ENCODE measurements around the gene RHBDL2. TPM values are rescaled to one million over a fixed set of nuclear protein-coding genes. Genes with fewer than 3 reads are reported as not detected.

RHBDL2 gene
- total and polyA plus RNA-seq, 9 of the 15 experiments (the other 6 are each of a cell fraction or from before 2014, with no cell fraction given), result not detected

DNA sequence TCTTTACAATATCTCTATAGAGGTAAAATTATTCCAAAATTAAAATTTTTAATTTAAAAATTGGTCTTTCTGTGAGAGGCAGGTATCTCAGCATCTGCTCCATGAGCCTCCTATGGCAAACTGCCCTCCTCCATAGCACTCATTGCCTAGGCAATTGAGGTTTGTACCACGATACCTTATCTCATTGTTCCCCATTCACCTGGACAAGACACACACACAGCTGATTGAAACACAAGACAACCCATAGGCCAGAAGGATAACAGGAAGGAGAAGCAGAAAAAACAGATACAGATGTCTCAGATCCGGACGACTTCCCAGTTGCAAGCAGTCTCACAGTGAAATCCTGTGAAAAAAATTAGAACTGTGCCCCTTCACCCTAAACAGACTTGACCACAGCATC is 24.3 kb downstream of the RHBDL2 start:
- 11% methylated on average over 3 of the region's 3 CpGs for WGBS (ENCODE audit: insufficient coverage, low coverage, missing lambda C conversion rate)
- Histone ChIP-seq H3K27me3 (ENCODE audit: control insufficient read depth in 2 of 2, insufficient read depth in 2 of 2, low read length in 2 of 2) (no peaks in the 10 kb centered on the region), H3K27ac (ENCODE audit: extremely low read depth, low read depth, low read length) (no peak overlapping the region), H3K4me1 (replicated peaks in 1 of 2; ENCODE audit: control insufficient read depth in 2 of 2, insufficient read depth in 2 of 2, low read length in 2 of 2) (peaks cover 22 to 24% of the 10 kb centered on the region in 2 experiments; a peak in 4 of 5 replicates), H3K9ac (ENCODE audit: insufficient read depth in 1 of 2, low read depth in 2 of 2, low read length in 2 of 2) (no peak overlapping the region), H3K79me2 (ENCODE audit: control insufficient read depth, insufficient read depth, low read length) (no peaks in the 10 kb centered on the region), H3K4me2 (ENCODE audit: insufficient read depth, low read length) (no peak overlapping the region), H4K20me1 (replicated peaks; ENCODE audit: control insufficient read depth, insufficient read depth, low read length) (no peaks in the 10 kb centered on the region), H3K9me1 (ENCODE audit: control insufficient read depth, insufficient read depth, low read length) (no peaks in the 10 kb centered on the region), H2AFZ (ENCODE audit: low read depth, low read length) (no peak overlapping the region), H3K36me3 (ENCODE audit: control insufficient read depth, insufficient read depth, low read length) (no peaks in the 10 kb centered on the region), H3K4me3 (no peak overlapping the region), H3K9me3 (replicated peaks; ENCODE audit: control insufficient read depth, insufficient read depth, low read depth, low read length) (no peaks in the 10 kb centered on the region)
- DNase-seq (ENCODE audit: extremely low read depth in 1 of 4, low spot score in 3 of 4) (no peak), FAIRE-seq (no peak), ATAC-seq (no peak)
- POLR2A ChIA-PET, result no interaction called here
- intact Hi-C loops (cut with micrococcal nuclease) (no loop called here), in situ Hi-C loops (cut with MboI) (no loop called here)
- no TSS peak for BruUV-seq (replicated peaks)
- peak; percentile 33; the same call in 1 of the 2 replicates for TF ChIP-seq CBFA2T3 (IDR thresholded peaks at IDR 0.05)
- no peak for TF ChIP-seq COPS2 (conservative IDR thresholded peaks at IDR 0.05)
- TF ChIP-seq SOX6 (IDR thresholded peaks at IDR 0.05), result peak; percentile 61
- TF ChIP-seq HDAC6 (IDR thresholded peaks at IDR 0.05; ENCODE audit: low read depth, low read length), result no peak
- 0 out of 2 replicates have a peak, but pooled peaks have one; percentile 42 for TF ChIP-seq ZEB2 (IDR thresholded peaks at IDR 0.05)
- TF ChIP-seq ZNF282 (CRISPR knock-in tag; IDR thresholded peaks at IDR 0.05), result no peak
- TF ChIP-seq, protein P1, sequence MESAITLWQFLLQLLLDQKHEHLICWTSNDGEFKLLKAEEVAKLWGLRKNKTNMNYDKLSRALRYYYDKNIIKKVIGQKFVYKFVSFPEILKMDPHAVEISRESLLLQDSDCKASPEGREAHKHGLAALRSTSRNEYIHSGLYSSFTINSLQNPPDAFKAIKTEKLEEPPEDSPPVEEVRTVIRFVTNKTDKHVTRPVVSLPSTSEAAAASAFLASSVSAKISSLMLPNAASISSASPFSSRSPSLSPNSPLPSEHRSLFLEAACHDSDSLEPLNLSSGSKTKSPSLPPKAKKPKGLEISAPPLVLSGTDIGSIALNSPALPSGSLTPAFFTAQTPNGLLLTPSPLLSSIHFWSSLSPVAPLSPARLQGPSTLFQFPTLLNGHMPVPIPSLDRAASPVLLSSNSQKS (CRISPR knock-in tag; IDR thresholded peaks at IDR 0.05), result no peak
- 0 out of 2 replicates have a peak, but pooled peaks have one; percentile 12 for TF ChIP-seq TCF3 (CRISPR knock-in tag; IDR thresholded peaks at IDR 0.05)
- no peak for TF ChIP-seq ZNF41 (CRISPR knock-in tag; conservative IDR thresholded peaks at IDR 0.05)
- CTCF ChIA-PET (ENCODE audit: low intra/inter-chr PET ratio), result no interaction called here

Data from K562 (cell line).